ENCODE results near the gene SPATA2L.
"Not testable (repeated sequence)": the region's sequence is repeated elsewhere in the genome, so short reads cannot be mapped to it uniquely, and the experiment has no call there.

SPATA2L gene

GRCh38 chr16:89669755-89670154 lies 31.8 kb downstream of the SPATA2L start:
- H3K36me3 ChIP-seq (ENCODE audit: low read length), result 0 out of 2 replicates have a peak, but pooled peaks cover 2% of the 10 kb centered on the region
- no peaks in the 10 kb centered on the region for H3K27me3 ChIP-seq (ENCODE audit: low read length)
- H3K9me3 ChIP-seq (ENCODE audit: insufficient read depth, low read length), result peaks cover 5% of the 10 kb centered on the region; the same call in 1 of the 2 replicates
- H3K79me2 ChIP-seq (ENCODE audit: insufficient read depth, low read length), result no peaks in the 10 kb centered on the region
- H4K20me1 ChIP-seq (ENCODE audit: low read depth, low read length), result no peaks in the 10 kb centered on the region
- TF ChIP-seq EZH2phosphoT487 (conservative IDR thresholded peaks at IDR 0.05; ENCODE audit: low read length), result no peak
- H3K9me2 ChIP-seq (replicated peaks; ENCODE audit: insufficient read depth, low read length), result no peaks in the 10 kb centered on the region
- H2AFZ ChIP-seq (ENCODE audit: low read depth, low read length, severe bottlenecking), result no peak overlapping the region
- H3K4me2 ChIP-seq (ENCODE audit: low read depth, low read length, poor library complexity, severe bottlenecking), result no peak overlapping the region
- H3K9ac ChIP-seq (ENCODE audit: low read length), result no peak overlapping the region
- no peak overlapping the region for H3K27ac ChIP-seq (ENCODE audit: low read depth, low read length)
- H3F3A ChIP-seq (ENCODE audit: insufficient read depth), result no peaks in the 10 kb centered on the region
- H3K4me3 ChIP-seq (ENCODE audit: insufficient read depth, low read length, poor library complexity, severe bottlenecking), result no peak overlapping the region

- no peak overlapping the region for H2AFZ ChIP-seq (ENCODE audit: low read depth, low read length, severe bottlenecking)
- no peak overlapping the region for H3K27ac ChIP-seq (ENCODE audit: low read depth, low read length)
- peaks cover 5% of the 10 kb centered on the region; the same call in 1 of the 2 replicates for H3K9me3 ChIP-seq (ENCODE audit: insufficient read depth, low read length)
- no peaks in the 10 kb centered on the region for H4K20me1 ChIP-seq (ENCODE audit: low read depth, low read length)
- H3F3A ChIP-seq (ENCODE audit: insufficient read depth), result no peaks in the 10 kb centered on the region
- H3K9me2 ChIP-seq (replicated peaks; ENCODE audit: insufficient read depth, low read length), result no peaks in the 10 kb centered on the region
- H3K79me2 ChIP-seq (ENCODE audit: insufficient read depth, low read length), result no peaks in the 10 kb centered on the region
- H3K4me2 ChIP-seq (ENCODE audit: low read depth, low read length, poor library complexity, severe bottlenecking), result no peak overlapping the region
- no peak for TF ChIP-seq EZH2phosphoT487 (conservative IDR thresholded peaks at IDR 0.05; ENCODE audit: low read length)
- TF ChIP-seq, protein P1, sequence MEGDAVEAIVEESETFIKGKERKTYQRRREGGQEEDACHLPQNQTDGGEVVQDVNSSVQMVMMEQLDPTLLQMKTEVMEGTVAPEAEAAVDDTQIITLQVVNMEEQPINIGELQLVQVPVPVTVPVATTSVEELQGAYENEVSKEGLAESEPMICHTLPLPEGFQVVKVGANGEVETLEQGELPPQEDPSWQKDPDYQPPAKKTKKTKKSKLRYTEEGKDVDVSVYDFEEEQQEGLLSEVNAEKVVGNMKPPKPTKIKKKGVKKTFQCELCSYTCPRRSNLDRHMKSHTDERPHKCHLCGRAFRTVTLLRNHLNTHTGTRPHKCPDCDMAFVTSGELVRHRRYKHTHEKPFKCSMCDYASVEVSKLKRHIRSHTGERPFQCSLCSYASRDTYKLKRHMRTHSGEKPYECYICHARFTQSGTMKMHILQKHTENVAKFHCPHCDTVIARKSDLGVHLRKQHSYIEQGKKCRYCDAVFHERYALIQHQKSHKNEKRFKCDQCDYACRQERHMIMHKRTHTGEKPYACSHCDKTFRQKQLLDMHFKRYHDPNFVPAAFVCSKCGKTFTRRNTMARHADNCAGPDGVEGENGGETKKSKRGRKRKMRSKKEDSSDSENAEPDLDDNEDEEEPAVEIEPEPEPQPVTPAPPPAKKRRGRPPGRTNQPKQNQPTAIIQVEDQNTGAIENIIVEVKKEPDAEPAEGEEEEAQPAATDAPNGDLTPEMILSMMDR (IDR thresholded peaks at IDR 0.05; ENCODE audit: insufficient read depth, low read length, poor library complexity, severe bottlenecking), result no peak
- no peaks in the 10 kb centered on the region for H3K27me3 ChIP-seq (ENCODE audit: low read length)
- H3K9ac ChIP-seq (ENCODE audit: low read length), result no peak overlapping the region
- no peak overlapping the region for H3K4me3 ChIP-seq (ENCODE audit: insufficient read depth, low read length, poor library complexity, severe bottlenecking)
- H3K36me3 ChIP-seq (ENCODE audit: low read length), result 0 out of 2 replicates have a peak, but pooled peaks cover 2% of the 10 kb centered on the region
These were observed 32.7 kb downstream of the SPATA2L start for GRCh38 chr16:89668790-89669158.

DNA sequence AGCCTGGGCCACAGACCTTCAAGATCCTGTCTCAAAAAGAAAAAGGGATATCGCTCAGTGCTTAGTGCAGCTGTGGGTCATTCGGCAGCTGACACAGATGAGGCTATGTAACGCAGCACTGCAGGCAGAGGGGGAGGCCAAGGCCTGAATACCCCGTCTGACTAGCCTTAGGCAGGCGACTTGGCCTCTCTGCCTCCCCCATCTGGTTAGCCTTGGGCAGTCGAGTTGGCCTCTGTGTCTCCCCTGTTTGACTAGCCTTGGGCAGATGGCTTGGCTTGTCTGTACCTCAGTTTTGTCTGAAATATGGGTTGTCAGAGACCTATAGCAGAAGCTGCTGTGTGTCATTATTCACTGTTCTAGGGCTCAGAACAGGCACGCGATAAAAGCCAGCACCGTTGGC lies 33.9 kb downstream of the SPATA2L start:
- Histone ChIP-seq H2AFZ (ENCODE audit: low read depth, low read length, severe bottlenecking) (no peak overlapping the region), H3K27me3 (ENCODE audit: low read length) (no peaks in the 10 kb centered on the region), H3K4me3 (ENCODE audit: insufficient read depth, low read length, poor library complexity, severe bottlenecking) (no peak overlapping the region), H3K79me2 (ENCODE audit: insufficient read depth, low read length) (no peaks in the 10 kb centered on the region), H3K27ac (ENCODE audit: low read depth, low read length) (no peak overlapping the region), H4K20me1 (ENCODE audit: low read depth, low read length) (no peaks in the 10 kb centered on the region), H3F3A (ENCODE audit: insufficient read depth) (no peaks in the 10 kb centered on the region), H3K36me3 (ENCODE audit: low read length) (0 out of 2 replicates have a peak, but pooled peaks cover 2% of the 10 kb centered on the region), H3K9ac (ENCODE audit: low read length) (no peak overlapping the region), H3K9me2 (replicated peaks; ENCODE audit: insufficient read depth, low read length) (no peaks in the 10 kb centered on the region), H3K9me3 (ENCODE audit: insufficient read depth, low read length) (peaks cover 5% of the 10 kb centered on the region; the same call in 1 of the 2 replicates), H3K4me2 (ENCODE audit: low read depth, low read length, poor library complexity, severe bottlenecking) (no peak overlapping the region)
- no peak for TF ChIP-seq EZH2phosphoT487 (conservative IDR thresholded peaks at IDR 0.05; ENCODE audit: low read length)
- TF ChIP-seq, protein P1 (IDR thresholded peaks at IDR 0.05; ENCODE audit: insufficient read depth, low read length, poor library complexity, severe bottlenecking), result no peak

DNA sequence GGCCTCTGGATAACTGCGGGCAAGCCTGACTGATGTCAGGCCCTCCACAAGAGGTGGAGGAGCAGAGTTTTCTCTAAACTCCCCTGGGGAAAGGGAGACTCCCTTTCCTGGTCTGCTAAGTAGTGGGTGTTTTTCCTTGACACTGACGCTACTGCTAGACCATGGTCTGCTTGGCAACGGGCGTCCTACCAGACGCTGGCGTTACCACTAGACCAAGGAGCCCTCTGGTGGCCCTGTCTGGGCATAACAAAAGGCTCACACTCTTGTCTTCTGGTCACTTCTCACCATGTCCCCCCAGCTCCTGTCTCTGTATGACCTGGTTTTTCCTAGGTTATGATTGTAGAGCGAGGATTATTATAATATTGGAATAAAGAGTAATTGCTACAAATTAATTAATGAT lies 34.5 kb downstream of the SPATA2L start:
- not testable (repeated sequence) for H3F3A ChIP-seq (ENCODE audit: insufficient read depth); H3K4me2 ChIP-seq (ENCODE audit: low read depth, low read length, poor library complexity, severe bottlenecking); H3K4me3 ChIP-seq (ENCODE audit: insufficient read depth, low read length, poor library complexity, severe bottlenecking); H2AFZ ChIP-seq (ENCODE audit: low read depth, low read length, severe bottlenecking); H3K27me3 ChIP-seq (ENCODE audit: low read length); H3K9ac ChIP-seq (ENCODE audit: low read length); H3K27ac ChIP-seq (ENCODE audit: low read depth, low read length); H3K9me3 ChIP-seq (ENCODE audit: insufficient read depth, low read length); H3K36me3 ChIP-seq (ENCODE audit: low read length); H3K9me2 ChIP-seq (replicated peaks; ENCODE audit: insufficient read depth, low read length); H3K79me2 ChIP-seq (ENCODE audit: insufficient read depth, low read length); H4K20me1 ChIP-seq (ENCODE audit: low read depth, low read length)

DNA sequence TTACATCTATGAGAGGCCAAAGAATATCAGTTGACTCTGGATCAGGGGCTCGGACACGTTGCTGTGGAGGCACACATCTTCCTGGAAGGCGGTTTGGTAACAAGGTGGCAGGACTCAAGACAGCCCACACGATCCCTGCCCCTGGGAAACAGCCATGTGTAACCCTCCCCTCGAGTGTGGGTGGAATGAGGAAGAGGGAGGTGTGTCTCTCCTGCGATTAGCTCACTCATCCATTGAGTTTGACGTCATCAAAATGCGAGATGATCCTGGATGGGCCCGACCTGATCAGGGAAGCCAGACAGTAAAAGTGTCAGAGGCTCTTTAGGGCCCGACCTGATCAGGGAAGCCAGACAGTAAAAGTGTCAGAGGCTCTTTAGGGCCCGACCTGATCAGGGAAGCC lies 37.3 kb downstream of the SPATA2L start:
- not testable (repeated sequence) for H3K27ac ChIP-seq (ENCODE audit: low read depth, low read length); H3K4me2 ChIP-seq (ENCODE audit: low read depth, low read length, poor library complexity, severe bottlenecking); H3K27me3 ChIP-seq (ENCODE audit: low read length); H2AFZ ChIP-seq (ENCODE audit: low read depth, low read length, severe bottlenecking); H4K20me1 ChIP-seq (ENCODE audit: low read depth, low read length); H3K9ac ChIP-seq (ENCODE audit: low read length); H3K4me3 ChIP-seq (ENCODE audit: insufficient read depth, low read length, poor library complexity, severe bottlenecking); H3K9me3 ChIP-seq (ENCODE audit: insufficient read depth, low read length); H3K9me2 ChIP-seq (replicated peaks; ENCODE audit: insufficient read depth, low read length); H3K36me3 ChIP-seq (ENCODE audit: low read length); H3F3A ChIP-seq (ENCODE audit: insufficient read depth)
- H3K79me2 ChIP-seq (ENCODE audit: insufficient read depth, low read length), result peaks cover 11% of the 10 kb centered on the region
